Measurements from ENCODE around the gene PTMS.
A peak's percentile ranks its signal among the peaks of the same experiment; 100 is the strongest.

Gene PTMS

DNA sequence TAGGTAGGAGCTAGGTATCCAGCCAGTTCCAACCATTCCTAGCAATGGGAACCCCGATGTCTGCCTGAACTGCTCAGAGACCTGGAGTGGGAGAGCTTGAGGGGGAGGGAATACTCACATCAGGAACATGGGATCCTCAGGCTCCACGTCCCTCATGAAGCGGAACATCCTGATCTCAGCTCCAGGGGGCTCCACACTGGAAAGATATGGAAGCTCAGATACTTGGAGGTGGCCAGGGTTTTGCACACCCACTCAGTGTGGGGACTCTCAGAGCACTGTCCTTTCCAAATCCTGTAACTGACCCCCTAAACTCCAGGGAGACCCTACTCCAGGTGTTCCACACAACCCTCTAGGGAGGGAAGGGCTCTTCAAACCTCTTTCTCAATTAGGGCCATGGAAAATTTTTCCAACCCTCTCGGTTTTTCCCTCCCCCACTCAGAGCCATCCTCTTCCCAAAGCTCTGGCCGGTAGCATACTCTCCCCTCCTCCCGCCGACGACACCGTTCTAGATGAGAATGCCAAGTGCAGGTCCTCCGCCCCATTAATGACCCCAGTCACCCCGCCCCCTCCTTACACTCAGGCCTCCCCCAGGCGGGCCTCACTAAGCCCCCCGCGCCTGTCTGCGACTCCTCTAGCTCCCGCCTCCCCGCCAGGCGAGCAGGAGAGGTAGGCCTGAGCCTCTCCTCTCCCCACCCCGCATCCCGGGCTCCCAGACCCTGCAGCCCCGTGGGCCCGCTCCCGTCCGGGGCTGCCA is 13.8 kb upstream of the PTMS start:
- Histone ChIP-seq H3K9me3 (ENCODE audit: control insufficient read depth, low read length) (no peaks in the 10 kb centered on the region), H3K27ac (ENCODE audit: low read length, poor library complexity, severe bottlenecking) (peak overlapping the region; percentile 69), H3K14ac (ENCODE audit: low read length in 2 of 2) (peak overlapping the region in 1 of 2 experiments; percentile 96), H3K27me3 (ENCODE audit: control insufficient read depth in 1 of 2, insufficient read depth in 1 of 2, low read length in 2 of 2) (no peaks in the 10 kb centered on the region), H2BK12ac (ENCODE audit: low read length in 2 of 2) (peak overlapping the region in 1 of 2 experiments; percentile 88), H3K18ac (ENCODE audit: low read depth in 1 of 2, low read length in 2 of 2) (peak overlapping the region; percentile 97 to 99), H2AFZ (ENCODE audit: low read depth, low read length) (no peak overlapping the region), H3K23ac (ENCODE audit: low read length in 2 of 2) (peak overlapping the region; percentile 41 to 62), H3K79me1 (replicated peaks; ENCODE audit: low read length, poor library complexity, severe bottlenecking) (peaks cover 24% of the 10 kb centered on the region), H4K91ac (ENCODE audit: low read length) (peak overlapping the region; percentile 95), H3K4me1 (ENCODE audit: control insufficient read depth, insufficient read depth, low read depth, low read length) (peaks cover 8% of the 10 kb centered on the region), H3K4ac (ENCODE audit: low read depth in 1 of 2, low read length in 2 of 2) (peak overlapping the region; percentile 92 to 93), H3K4me2 (ENCODE audit: low read length, poor library complexity, severe bottlenecking) (peak overlapping the region; percentile 58), H4K8ac (ENCODE audit: low read length) (peak overlapping the region; percentile 90), H2AK5ac (ENCODE audit: low read length, severe bottlenecking) (peak overlapping the region; percentile 72), H3K9ac (ENCODE audit: low read length) (peak overlapping the region; percentile 98), H3K36me3 (ENCODE audit: control insufficient read depth in 1 of 2, insufficient read depth in 2 of 2, low read depth in 1 of 2, low read length in 2 of 2) (peaks cover 41 to 47% of the 10 kb centered on the region in 2 experiments), H2BK15ac (ENCODE audit: low read depth, poor library complexity, severe bottlenecking) (peak overlapping the region; percentile 95), H3K4me3 (ENCODE audit: insufficient read depth in 1 of 2, low read depth in 1 of 2, low read length in 2 of 2) (peak overlapping the region; percentile 89 to 92), H2BK120ac (ENCODE audit: low read depth, low read length) (peak overlapping the region; percentile 93), H2BK5ac (ENCODE audit: low read depth, low read length, poor library complexity, severe bottlenecking) (peak overlapping the region; percentile 99)
- DNase-seq, result peak; percentile 84
- 6% methylated on average over 24 of the region's 24 CpGs for WGBS

DNA sequence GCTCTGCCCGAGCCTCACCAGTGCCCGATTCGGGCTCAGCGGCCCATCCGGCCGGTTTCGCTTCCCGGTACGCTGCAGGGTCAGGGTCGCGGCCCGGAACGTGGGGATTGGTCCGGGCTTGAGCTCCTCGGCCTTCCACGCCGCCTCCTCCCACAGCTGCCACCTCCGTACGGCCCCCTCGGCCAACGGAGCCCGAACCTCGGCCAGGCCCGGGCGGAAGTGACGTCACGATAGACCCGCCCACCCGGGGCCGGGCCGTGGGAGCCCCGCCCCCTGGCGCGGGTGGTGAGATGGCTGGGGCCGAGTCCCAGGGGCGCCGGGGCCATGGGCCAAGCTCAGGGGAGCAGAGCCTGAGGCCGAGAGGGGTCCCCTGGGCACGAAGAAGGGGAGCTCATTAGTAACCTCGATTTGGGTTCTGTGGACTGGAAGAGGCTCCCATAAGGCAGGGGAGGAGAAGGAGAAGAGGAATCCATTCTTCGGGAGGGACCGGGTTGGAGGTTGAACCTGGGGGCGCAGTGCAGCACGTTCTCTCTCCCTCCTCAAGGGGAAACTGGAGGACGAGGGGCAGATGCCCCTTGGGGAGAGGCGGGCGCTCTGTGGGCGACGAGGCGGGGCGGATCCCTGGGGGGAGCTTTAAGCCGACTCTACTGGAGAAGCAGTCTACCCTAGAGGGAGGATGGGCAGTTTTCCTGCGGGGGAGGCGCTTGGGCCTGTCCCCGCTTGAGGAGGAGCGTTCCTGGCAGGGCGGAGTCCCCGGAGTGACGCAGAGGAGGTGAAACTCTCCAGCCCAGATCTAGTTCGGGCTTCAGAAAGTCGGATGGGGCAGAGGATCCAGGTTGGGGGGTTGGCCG is 13.0 kb upstream of the PTMS start, which contains the start of gene MLF2:
Gene MLF2, minus strand, starts transcription at position 221 of the 851 bp plus-strand sequence. CDS start 807 bp downstream, outside the sequence.
- peaks cover 19% of the 10 kb centered on the region for H3K79me1 ChIP-seq (replicated peaks; ENCODE audit: low read length, poor library complexity, severe bottlenecking)
- peaks cover 33 to 39% of the 10 kb centered on the region in 2 experiments for H3K36me3 ChIP-seq (ENCODE audit: control insufficient read depth in 1 of 2, insufficient read depth in 2 of 2, low read depth in 1 of 2, low read length in 2 of 2)
- H3K9me3 ChIP-seq (ENCODE audit: control insufficient read depth, low read length), result no peaks in the 10 kb centered on the region
- peak within 1 kb of the TSS; percentile 91 for H2AK5ac ChIP-seq (ENCODE audit: low read length, severe bottlenecking)
- H3K23ac ChIP-seq (ENCODE audit: low read length in 2 of 2), result peak within 1 kb of the TSS; percentile 41 to 62
- H3K4me1 ChIP-seq (ENCODE audit: control insufficient read depth, insufficient read depth, low read depth, low read length), result peaks cover 8% of the 10 kb centered on the region
- peak within 1 kb of the TSS; percentile 98 for H3K9ac ChIP-seq (ENCODE audit: low read length)
- H3K4ac ChIP-seq (ENCODE audit: low read depth in 1 of 2, low read length in 2 of 2), result peak within 1 kb of the TSS; percentile 92 to 99
- H2AFZ ChIP-seq (ENCODE audit: low read depth, low read length), result no peak within 1 kb of the TSS
- H2BK5ac ChIP-seq (ENCODE audit: low read depth, low read length, poor library complexity, severe bottlenecking), result peak within 1 kb of the TSS; percentile 99
- no peaks in the 10 kb centered on the region for H3K27me3 ChIP-seq (ENCODE audit: control insufficient read depth in 1 of 2, insufficient read depth in 1 of 2, low read length in 2 of 2)
- peak within 1 kb of the TSS; percentile 93 for H2BK120ac ChIP-seq (ENCODE audit: low read depth, low read length)
- peak within 1 kb of the TSS in 1 of 2 experiments; percentile 96 for H3K14ac ChIP-seq (ENCODE audit: low read length in 2 of 2)
- peak; percentile 99 for DNase-seq
- peak within 1 kb of the TSS; percentile 93 for H3K4me2 ChIP-seq (ENCODE audit: low read length, poor library complexity, severe bottlenecking)
- peak within 1 kb of the TSS; percentile 99 for H4K91ac ChIP-seq (ENCODE audit: low read length)
- peak within 1 kb of the TSS in 1 of 2 experiments; percentile 88 for H2BK12ac ChIP-seq (ENCODE audit: low read length in 2 of 2)
- under 1% methylated on average over 61 of the region's 62 CpGs for WGBS
- H3K18ac ChIP-seq (ENCODE audit: low read depth in 1 of 2, low read length in 2 of 2), result peak within 1 kb of the TSS; percentile 97 to 99
- H3K27ac ChIP-seq (ENCODE audit: low read length, poor library complexity, severe bottlenecking), result peak within 1 kb of the TSS; percentile 99
- peak within 1 kb of the TSS; percentile 97 for H4K8ac ChIP-seq (ENCODE audit: low read length)
- H3K4me3 ChIP-seq (ENCODE audit: insufficient read depth in 1 of 2, low read depth in 1 of 2, low read length in 2 of 2), result peak within 1 kb of the TSS; percentile 89 to 92
- peak within 1 kb of the TSS; percentile 95 for H2BK15ac ChIP-seq (ENCODE audit: low read depth, poor library complexity, severe bottlenecking)

- peaks cover 27 to 32% of the 10 kb centered on the region in 2 experiments for H3K36me3 ChIP-seq (ENCODE audit: control insufficient read depth in 1 of 2, insufficient read depth in 2 of 2, low read depth in 1 of 2, low read length in 2 of 2)
- H3K27me3 ChIP-seq (ENCODE audit: control insufficient read depth in 1 of 2, insufficient read depth in 1 of 2, low read length in 2 of 2), result no peaks in the 10 kb centered on the region
- peak overlapping the region; percentile 66 for H3K9ac ChIP-seq (ENCODE audit: low read length)
- no peak overlapping the region for H3K4me3 ChIP-seq (ENCODE audit: insufficient read depth in 1 of 2, low read depth in 1 of 2, low read length in 2 of 2)
- no peaks in the 10 kb centered on the region for H3K9me3 ChIP-seq (ENCODE audit: control insufficient read depth, low read length)
- no peak overlapping the region for H2AFZ ChIP-seq (ENCODE audit: low read depth, low read length)
- peaks cover 8% of the 10 kb centered on the region for H3K4me1 ChIP-seq (ENCODE audit: control insufficient read depth, insufficient read depth, low read depth, low read length)
- H2BK5ac ChIP-seq (ENCODE audit: low read depth, low read length, poor library complexity, severe bottlenecking), result no peak overlapping the region
- H3K4ac ChIP-seq (ENCODE audit: low read depth in 1 of 2, low read length in 2 of 2), result peak overlapping the region in 1 of 2 experiments; percentile 47
- H3K4me2 ChIP-seq (ENCODE audit: low read length, poor library complexity, severe bottlenecking), result no peak overlapping the region
- no peak overlapping the region for H2BK120ac ChIP-seq (ENCODE audit: low read depth, low read length)
- no peak overlapping the region for H2BK15ac ChIP-seq (ENCODE audit: low read depth, poor library complexity, severe bottlenecking)
- no peak overlapping the region for H4K91ac ChIP-seq (ENCODE audit: low read length)
- WGBS, result 0% methylated on average over 1 of the region's 7 CpGs
- H3K18ac ChIP-seq (ENCODE audit: low read depth in 1 of 2, low read length in 2 of 2), result no peak overlapping the region
- no peak overlapping the region for H2BK12ac ChIP-seq (ENCODE audit: low read length in 2 of 2)
- DNase-seq, result no peak
- H3K79me1 ChIP-seq (replicated peaks; ENCODE audit: low read length, poor library complexity, severe bottlenecking), result peaks cover 14% of the 10 kb centered on the region
- peak overlapping the region; percentile 91 for H2AK5ac ChIP-seq (ENCODE audit: low read length, severe bottlenecking)
- H3K27ac ChIP-seq (ENCODE audit: low read length, poor library complexity, severe bottlenecking), result no peak overlapping the region
- H4K8ac ChIP-seq (ENCODE audit: low read length), result no peak overlapping the region
- H3K14ac ChIP-seq (ENCODE audit: low read length in 2 of 2), result no peak overlapping the region
- no peak overlapping the region for H3K23ac ChIP-seq (ENCODE audit: low read length in 2 of 2)
Measured at GRCh38 chr12:6753772-6754356, 12.3 kb upstream of the PTMS start.

Data from mesenchymal stem cell (in vitro differentiated cells and primary cell).